ENCODE data around the gene FKRP. TPM values are rescaled to one million over a fixed set of nuclear protein-coding genes. Genes with fewer than 3 reads are reported as not detected.

FKRP gene
- total RNA-seq, 4 donors from 2014 or later = 5.6 to 12.6 (median 9.3) TPM

DNA sequence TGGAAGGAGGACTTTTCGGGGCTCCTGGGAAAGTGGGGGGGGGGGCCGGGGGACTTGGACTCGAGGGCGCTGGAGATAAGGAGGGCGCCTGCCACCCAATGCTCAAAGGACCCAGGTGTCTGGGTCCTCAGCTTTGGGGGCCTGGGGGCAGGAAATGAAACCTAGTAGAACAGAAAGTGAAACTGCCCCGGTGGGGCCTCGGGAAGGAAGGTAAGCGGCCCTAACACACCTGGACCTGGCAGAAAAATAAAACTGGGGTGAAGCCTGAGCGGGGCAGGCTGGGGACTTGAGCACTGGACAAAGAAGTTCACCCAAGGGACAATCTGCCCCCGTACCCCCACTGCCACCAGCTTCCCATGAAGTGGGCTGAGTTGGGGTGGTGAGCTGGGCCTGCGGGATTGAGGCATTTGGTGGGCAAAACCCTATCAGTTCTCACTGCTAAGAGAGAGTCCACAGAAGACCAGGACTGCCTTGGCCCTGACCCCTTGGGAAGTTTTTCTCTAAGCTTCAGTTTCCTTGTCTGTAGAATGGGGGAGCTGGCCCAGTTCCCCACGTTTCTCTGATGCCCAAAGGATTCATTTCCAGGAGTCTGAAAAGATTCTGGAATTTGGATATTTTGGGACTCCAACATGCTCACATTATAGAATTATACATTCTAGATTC is 31.3 kb upstream of the FKRP start:
- no peaks in the 10 kb centered on the region for H3K27me3 ChIP-seq
- TF ChIP-seq POLR2A (IDR thresholded peaks at IDR 0.05) = peak in 1 of 4 donors; percentile 28
- TF ChIP-seq, protein P1, sequence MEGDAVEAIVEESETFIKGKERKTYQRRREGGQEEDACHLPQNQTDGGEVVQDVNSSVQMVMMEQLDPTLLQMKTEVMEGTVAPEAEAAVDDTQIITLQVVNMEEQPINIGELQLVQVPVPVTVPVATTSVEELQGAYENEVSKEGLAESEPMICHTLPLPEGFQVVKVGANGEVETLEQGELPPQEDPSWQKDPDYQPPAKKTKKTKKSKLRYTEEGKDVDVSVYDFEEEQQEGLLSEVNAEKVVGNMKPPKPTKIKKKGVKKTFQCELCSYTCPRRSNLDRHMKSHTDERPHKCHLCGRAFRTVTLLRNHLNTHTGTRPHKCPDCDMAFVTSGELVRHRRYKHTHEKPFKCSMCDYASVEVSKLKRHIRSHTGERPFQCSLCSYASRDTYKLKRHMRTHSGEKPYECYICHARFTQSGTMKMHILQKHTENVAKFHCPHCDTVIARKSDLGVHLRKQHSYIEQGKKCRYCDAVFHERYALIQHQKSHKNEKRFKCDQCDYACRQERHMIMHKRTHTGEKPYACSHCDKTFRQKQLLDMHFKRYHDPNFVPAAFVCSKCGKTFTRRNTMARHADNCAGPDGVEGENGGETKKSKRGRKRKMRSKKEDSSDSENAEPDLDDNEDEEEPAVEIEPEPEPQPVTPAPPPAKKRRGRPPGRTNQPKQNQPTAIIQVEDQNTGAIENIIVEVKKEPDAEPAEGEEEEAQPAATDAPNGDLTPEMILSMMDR (IDR thresholded peaks at IDR 0.05) = no peak
- H3K4me3 ChIP-seq = peak overlapping the region; percentile 68 to 95 (median 85)
- H3K36me3 ChIP-seq = peaks cover under 1 to 33% (median 4%) of the 10 kb centered on the region in 3 donors
- 3 to 5% methylated on average over 6 to 8 of the region's 12 CpGs for WGBS, 2 donors
- peak overlapping the region; percentile 92 to 99 (median 96) for H3K27ac ChIP-seq
- intact Hi-C loops (cut with DNase I) = no loop called here
- no peak for DNase-seq
- H3K4me1 ChIP-seq = peaks cover 30 to 64% (median 31%) of the 10 kb centered on the region in 3 donors
- no peaks in the 10 kb centered on the region for H3K9me3 ChIP-seq

DNA sequence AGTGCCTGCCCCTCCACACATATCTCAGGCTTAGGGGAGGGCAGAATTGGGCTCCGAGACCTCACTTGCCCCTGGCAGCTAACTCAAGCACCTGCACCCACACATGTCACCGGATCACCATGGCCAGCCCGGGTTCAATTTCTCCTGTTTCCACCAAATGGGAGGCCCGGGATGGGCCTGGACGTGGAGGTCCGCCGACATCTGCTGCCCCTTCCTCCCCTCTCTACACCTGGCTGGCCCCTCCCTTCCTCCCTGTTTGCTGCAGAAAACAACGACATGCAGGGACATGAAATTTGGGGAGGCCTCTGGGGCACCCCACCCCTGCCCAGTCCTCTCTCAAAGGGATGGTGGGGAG is 30.3 kb upstream of the FKRP start:
- TF ChIP-seq, protein P1 (IDR thresholded peaks at IDR 0.05) = no peak
- peak in 1 of 4 donors; percentile 14 for TF ChIP-seq POLR2A (IDR thresholded peaks at IDR 0.05)
- H3K4me1 ChIP-seq = peaks cover 30 to 69% (median 31%) of the 10 kb centered on the region in 3 donors

DNA sequence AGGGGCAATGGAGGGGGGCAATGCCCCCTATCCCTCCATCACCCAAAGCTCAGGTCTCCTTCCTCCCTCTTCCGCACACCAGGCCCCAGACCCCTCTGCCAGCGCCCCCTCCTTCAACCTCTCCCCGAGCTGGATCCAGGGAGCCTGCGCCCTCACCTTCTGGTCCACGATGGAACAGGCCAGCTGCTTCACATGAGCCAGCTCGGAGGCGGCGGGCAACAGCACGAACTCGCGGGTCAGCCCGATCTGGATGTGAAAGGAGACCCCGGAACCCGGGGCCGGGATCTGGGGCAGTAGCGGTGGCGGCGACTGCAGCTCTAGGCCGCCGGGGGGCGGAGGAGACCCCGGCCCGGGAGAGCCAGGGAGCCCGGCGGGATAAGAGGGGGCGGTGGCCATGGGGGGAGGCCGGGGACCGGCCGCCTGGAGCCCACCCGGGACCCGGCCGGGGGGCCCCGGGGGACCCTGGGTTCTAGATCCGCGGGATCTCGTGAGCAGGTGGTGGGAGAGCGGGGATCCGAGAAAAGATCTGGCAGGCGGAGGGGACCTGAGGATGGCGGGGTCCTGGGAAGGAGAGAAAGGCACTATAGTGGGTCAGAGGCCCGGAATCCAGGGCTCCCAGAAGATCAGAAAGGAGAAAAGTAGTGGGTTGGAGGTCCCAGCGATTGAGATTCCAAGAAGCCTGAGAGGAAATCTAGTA is 29.7 kb upstream of the FKRP start:
- peaks cover 30 to 69% (median 31%) of the 10 kb centered on the region in 3 donors for H3K4me1 ChIP-seq
- no peaks in the 10 kb centered on the region for H3K27me3 ChIP-seq
- H3K9me3 ChIP-seq = no peaks in the 10 kb centered on the region
- TF ChIP-seq, protein P1 (IDR thresholded peaks at IDR 0.05) = peak in 1 of 6 experiments; percentile 8
- no peak for TF ChIP-seq POLR2A (IDR thresholded peaks at IDR 0.05)
- H3K36me3 ChIP-seq = peaks cover 4 to 33% (median 15%) of the 10 kb centered on the region in 3 donors
- intact Hi-C loops (cut with DNase I) = no loop called here
- WGBS, 2 donors = 0 to 1% methylated on average over 8 to 12 of the region's 42 CpGs
- peak overlapping the region; percentile 92 to 99 (median 96) for H3K27ac ChIP-seq
- DNase-seq = no peak
- peak overlapping the region; percentile 54 to 95 (median 85) for H3K4me3 ChIP-seq

More for the DNA sequence above, 30.3 kb upstream of the FKRP start:
- Histone ChIP-seq H3K27me3 (no peaks in the 10 kb centered on the region), H3K27ac (peak overlapping the region; percentile 92 to 99 (median 96)), H3K4me3 (peak overlapping the region; percentile 54 to 95 (median 85)), H3K9me3 (no peaks in the 10 kb centered on the region), H3K36me3 (peaks cover 4 to 33% (median 13%) of the 10 kb centered on the region in 3 donors)
- WGBS, 2 donors = 20 to 29% methylated on average over 1 of the region's 8 CpGs
- DNase-seq = no peak
- intact Hi-C loops (cut with DNase I) = no loop called here

DNA sequence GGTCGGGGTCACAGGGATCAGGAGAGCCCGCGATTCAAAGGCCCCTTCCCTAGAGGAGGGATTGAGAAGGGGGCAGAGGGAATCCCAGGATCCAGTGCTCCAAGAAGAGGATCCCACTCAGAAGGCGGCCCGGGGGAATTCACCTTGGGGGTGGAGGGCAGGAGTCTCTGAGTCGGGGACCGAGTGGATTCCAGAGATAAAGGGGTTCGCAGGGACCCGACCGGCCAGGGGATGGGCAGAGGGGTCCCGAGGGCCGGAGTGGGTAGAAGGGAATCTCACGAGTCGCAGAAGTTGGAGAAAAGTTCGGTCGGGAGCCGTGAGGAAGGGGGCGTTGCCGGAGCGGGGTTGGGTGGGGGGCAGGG is 29.2 kb upstream of the FKRP start:
- peaks cover 9 to 33% (median 21%) of the 10 kb centered on the region in 3 donors for H3K36me3 ChIP-seq
- no peak for DNase-seq
- intact Hi-C loops (cut with DNase I) = no loop called here
- no peak for TF ChIP-seq POLR2A (IDR thresholded peaks at IDR 0.05)
- TF ChIP-seq, protein P1 (IDR thresholded peaks at IDR 0.05) = no peak
- peaks cover 30 to 69% (median 31%) of the 10 kb centered on the region in 3 donors for H3K4me1 ChIP-seq
- peak overlapping the region; percentile 54 to 95 (median 85) for H3K4me3 ChIP-seq
- no peaks in the 10 kb centered on the region for H3K27me3 ChIP-seq
- H3K9me3 ChIP-seq = no peaks in the 10 kb centered on the region
- WGBS, 2 donors = 0% methylated on average over 11 to 14 of the region's 20 CpGs
- peak overlapping the region; percentile 92 to 99 (median 96) for H3K27ac ChIP-seq
